ENCODE results near the gene CHIT1. TPM values are rescaled to one million over a fixed set of nuclear protein-coding genes. Genes with fewer than 3 reads are reported as not detected.
"Not testable (repeated sequence)": the region's sequence is repeated elsewhere in the genome, so short reads cannot be mapped to it uniquely, and the experiment has no call there.

CHIT1 gene
- total and polyA plus RNA-seq, 4 donors: 0.56 to 16.4 (median 1.7) TPM

- no peaks in the 10 kb centered on the region for H3K27me3 ChIP-seq (ENCODE audit: control insufficient read depth in 1 of 2, insufficient read depth in 2 of 2, low read length in 1 of 2)
- H3K36me3 ChIP-seq (ENCODE audit: control insufficient read depth in 1 of 2, insufficient read depth in 2 of 2, low read length in 1 of 2): no peaks in the 10 kb centered on the region
- intact Hi-C loops (cut with DNase I): no loop called here
- peak overlapping the region in 1 of 2 donors; percentile 38 for H3K27ac ChIP-seq (ENCODE audit: low read depth in 1 of 2, low read length in 2 of 2)
- H3K4me1 ChIP-seq (ENCODE audit: control insufficient read depth in 1 of 2, insufficient read depth in 2 of 2, low read length in 2 of 2): peaks cover 0 to 4% of the 10 kb centered on the region in 2 donors
- 42 to 44% methylated on average over 5 of the region's 5 CpGs for WGBS, 2 donors
- no peak for ATAC-seq (ENCODE audit: low FRiP score)
- DNase-seq: no peak
- no peak overlapping the region for H3K4me3 ChIP-seq (ENCODE audit: low read length in 2 of 2)
- no peaks in the 10 kb centered on the region for H3K9me3 ChIP-seq (ENCODE audit: control insufficient read depth, low read length)
Observed at GRCh38 chr1:203268901-203269653, 39.6 kb upstream of the CHIT1 start.

DNA sequence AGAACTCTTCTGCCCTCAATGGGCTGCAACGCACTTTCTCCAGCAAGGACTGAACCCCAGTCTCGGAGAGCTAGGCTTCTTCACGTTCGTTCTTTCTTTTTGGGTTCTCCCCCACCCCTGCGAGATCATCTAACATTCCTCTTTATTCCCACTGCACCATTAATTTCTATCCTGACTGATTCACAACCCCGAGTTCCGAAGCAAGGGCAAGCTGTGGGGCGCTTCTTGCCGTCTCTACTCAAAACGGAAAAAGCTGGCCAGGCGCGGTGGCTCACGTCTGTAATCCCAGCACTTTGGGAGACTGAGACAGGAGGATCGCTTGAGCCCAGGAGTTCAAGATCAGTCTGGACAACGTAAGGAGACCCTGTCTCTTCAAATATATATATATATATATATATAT, 38.4 kb upstream of the CHIT1 start:
- ATAC-seq (ENCODE audit: low FRiP score): no peak
- H3K27ac ChIP-seq (ENCODE audit: low read depth in 1 of 2, low read length in 2 of 2): no peak overlapping the region
- 26 to 32% methylated on average over 15 of the region's 15 CpGs for WGBS, 2 donors
- no peaks in the 10 kb centered on the region for H3K36me3 ChIP-seq (ENCODE audit: control insufficient read depth in 1 of 2, insufficient read depth in 2 of 2, low read length in 1 of 2)
- intact Hi-C loops (cut with DNase I): loop anchor here in 1 of 2 donors (2.0 kb wide), 1 partner anchor 173 kb away; no protein-coding TSS in a partner anchor
- no peaks in the 10 kb centered on the region for H3K27me3 ChIP-seq (ENCODE audit: control insufficient read depth in 1 of 2, insufficient read depth in 2 of 2, low read length in 1 of 2)
- no peaks in the 10 kb centered on the region for H3K9me3 ChIP-seq (ENCODE audit: control insufficient read depth, low read length)
- no peaks in the 10 kb centered on the region for H3K4me1 ChIP-seq (ENCODE audit: control insufficient read depth in 1 of 2, insufficient read depth in 2 of 2, low read length in 2 of 2)
- DNase-seq: no peak
- H3K4me3 ChIP-seq (ENCODE audit: low read length in 2 of 2): peak overlapping the region in 1 of 2 donors; percentile 18

- H3K9me3 ChIP-seq (ENCODE audit: control insufficient read depth, low read length): no peaks in the 10 kb centered on the region
- H3K27me3 ChIP-seq (ENCODE audit: control insufficient read depth in 1 of 2, insufficient read depth in 2 of 2, low read length in 1 of 2): no peaks in the 10 kb centered on the region
- peak overlapping the region in 1 of 2 donors; percentile 81 for H3K27ac ChIP-seq (ENCODE audit: low read depth in 1 of 2, low read length in 2 of 2)
- no peaks in the 10 kb centered on the region for H3K36me3 ChIP-seq (ENCODE audit: control insufficient read depth in 1 of 2, insufficient read depth in 2 of 2, low read length in 1 of 2)
- DNase-seq (peak; percentile 88 to 94), ATAC-seq (ENCODE audit: low FRiP score) (peak; percentile 88)
- WGBS, 2 donors: 0% methylated on average over 20 of the region's 20 CpGs
- H3K4me3 ChIP-seq (ENCODE audit: low read length in 2 of 2): peak overlapping the region; percentile 18 to 90
- intact Hi-C loops (cut with DNase I): loop anchor here in 1 of 2 donors (2.0 kb wide), 1 partner anchor 173 kb away; no protein-coding TSS in a partner anchor
- H3K4me1 ChIP-seq (ENCODE audit: control insufficient read depth in 1 of 2, insufficient read depth in 2 of 2, low read length in 2 of 2): no peaks in the 10 kb centered on the region
Observed at GRCh38 chr1:203267347-203267846, 37.9 kb upstream of the CHIT1 start.

GRCh38 chr1:203266140-203266539, 36.7 kb upstream of the CHIT1 start:
- WGBS, 2 donors: 57 to 64% methylated on average over 5 of the region's 5 CpGs
- not testable (repeated sequence) for DNase-seq

GRCh38 chr1:203265541-203265940, 36.1 kb upstream of the CHIT1 start:
- no peak overlapping the region for H3K27ac ChIP-seq (ENCODE audit: low read depth in 1 of 2, low read length in 2 of 2)
- ATAC-seq (ENCODE audit: low FRiP score) (no peak), DNase-seq (no peak)
- no peak overlapping the region for H3K4me3 ChIP-seq (ENCODE audit: low read length in 2 of 2)
- no peaks in the 10 kb centered on the region for H3K4me1 ChIP-seq (ENCODE audit: control insufficient read depth in 1 of 2, insufficient read depth in 2 of 2, low read length in 2 of 2)
- 28 to 35% methylated on average over 4 of the region's 4 CpGs for WGBS, 2 donors
- H3K9me3 ChIP-seq (ENCODE audit: control insufficient read depth, low read length): no peaks in the 10 kb centered on the region
- no peaks in the 10 kb centered on the region for H3K36me3 ChIP-seq (ENCODE audit: control insufficient read depth in 1 of 2, insufficient read depth in 2 of 2, low read length in 1 of 2)
- intact Hi-C loops (cut with DNase I): no loop called here
- no peaks in the 10 kb centered on the region for H3K27me3 ChIP-seq (ENCODE audit: control insufficient read depth in 1 of 2, insufficient read depth in 2 of 2, low read length in 1 of 2)

More at GRCh38 chr1:203266140-203266539, 36.7 kb upstream of the CHIT1 start:
- not testable (repeated sequence) for H3K27ac ChIP-seq (ENCODE audit: low read depth in 1 of 2, low read length in 2 of 2); H3K27me3 ChIP-seq (ENCODE audit: control insufficient read depth in 1 of 2, insufficient read depth in 2 of 2, low read length in 1 of 2); H3K4me1 ChIP-seq (ENCODE audit: control insufficient read depth in 1 of 2, insufficient read depth in 2 of 2, low read length in 2 of 2); H3K9me3 ChIP-seq (ENCODE audit: control insufficient read depth, low read length); ATAC-seq (ENCODE audit: low FRiP score); H3K4me3 ChIP-seq (ENCODE audit: low read length in 2 of 2); H3K36me3 ChIP-seq (ENCODE audit: control insufficient read depth in 1 of 2, insufficient read depth in 2 of 2, low read length in 1 of 2)
- intact Hi-C loops (cut with DNase I): loop anchor here in 1 of 2 donors (2.0 kb wide), 1 partner anchor 175 kb away; no protein-coding TSS in a partner anchor

- Histone ChIP-seq H3K9me3 (ENCODE audit: control insufficient read depth, low read length) (no peaks in the 10 kb centered on the region), H3K4me1 (ENCODE audit: control insufficient read depth in 1 of 2, insufficient read depth in 2 of 2, low read length in 2 of 2) (no peaks in the 10 kb centered on the region), H3K4me3 (ENCODE audit: low read length in 2 of 2) (no peak overlapping the region), H3K36me3 (ENCODE audit: control insufficient read depth in 1 of 2, insufficient read depth in 2 of 2, low read length in 1 of 2) (no peaks in the 10 kb centered on the region), H3K27me3 (ENCODE audit: control insufficient read depth in 1 of 2, insufficient read depth in 2 of 2, low read length in 1 of 2) (no peaks in the 10 kb centered on the region), H3K27ac (ENCODE audit: low read depth in 1 of 2, low read length in 2 of 2) (no peak overlapping the region)
- intact Hi-C loops (cut with DNase I): no loop called here
- peak; percentile 46 for ATAC-seq (ENCODE audit: low FRiP score)
- DNase-seq: no peak
- 29 to 32% methylated on average over 6 of the region's 6 CpGs for WGBS, 2 donors
Observed at GRCh38 chr1:203264052-203264501, 34.6 kb upstream of the CHIT1 start.

GRCh38 chr1:203263496-203263895, 34.0 kb upstream of the CHIT1 start:
- Histone ChIP-seq H3K27ac (ENCODE audit: low read depth in 1 of 2, low read length in 2 of 2) (no peak overlapping the region), H3K27me3 (ENCODE audit: control insufficient read depth in 1 of 2, insufficient read depth in 2 of 2, low read length in 1 of 2) (no peaks in the 10 kb centered on the region), H3K36me3 (ENCODE audit: control insufficient read depth in 1 of 2, insufficient read depth in 2 of 2, low read length in 1 of 2) (no peaks in the 10 kb centered on the region), H3K4me1 (ENCODE audit: control insufficient read depth in 1 of 2, insufficient read depth in 2 of 2, low read length in 2 of 2) (no peaks in the 10 kb centered on the region), H3K9me3 (ENCODE audit: control insufficient read depth, low read length) (no peaks in the 10 kb centered on the region), H3K4me3 (ENCODE audit: low read length in 2 of 2) (no peak overlapping the region)
- DNase-seq (no peak), ATAC-seq (ENCODE audit: low FRiP score) (peak; percentile 54)
- intact Hi-C loops (cut with DNase I): no loop called here
- 82 to 85% methylated on average over 10 of the region's 10 CpGs for WGBS, 2 donors

DNA sequence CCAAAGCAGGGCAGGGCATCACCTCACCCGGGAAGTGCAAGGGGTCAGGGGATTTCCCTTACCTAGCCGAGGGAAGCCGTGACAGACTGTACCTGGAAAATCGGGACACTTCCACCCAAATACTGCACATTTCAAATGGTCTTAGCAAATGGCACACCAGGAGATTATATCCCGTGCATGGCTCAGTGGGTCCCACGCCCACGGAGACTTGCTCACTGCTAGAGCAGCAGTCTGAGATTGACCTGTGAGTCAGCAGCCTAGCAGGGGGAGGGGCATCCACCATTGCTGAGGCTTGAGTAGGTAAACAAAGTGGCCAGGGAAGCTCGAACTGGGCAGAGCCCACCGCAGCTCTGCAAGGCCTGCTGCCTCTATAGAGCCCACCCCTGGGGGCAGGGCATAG, 27.2 kb upstream of the CHIT1 start:
- intact Hi-C loops (cut with DNase I); H3K27me3 ChIP-seq (ENCODE audit: control insufficient read depth in 1 of 2, insufficient read depth in 2 of 2, low read length in 1 of 2); H3K27ac ChIP-seq (ENCODE audit: low read depth in 1 of 2, low read length in 2 of 2); H3K9me3 ChIP-seq (ENCODE audit: control insufficient read depth, low read length); H3K4me3 ChIP-seq (ENCODE audit: low read length in 2 of 2); H3K4me1 ChIP-seq (ENCODE audit: control insufficient read depth in 1 of 2, insufficient read depth in 2 of 2, low read length in 2 of 2); H3K36me3 ChIP-seq (ENCODE audit: control insufficient read depth in 1 of 2, insufficient read depth in 2 of 2, low read length in 1 of 2); DNase-seq; ATAC-seq (ENCODE audit: low FRiP score): not testable (repeated sequence)
- 88 to 89% methylated on average over 9 of the region's 9 CpGs for WGBS, 2 donors

DNA sequence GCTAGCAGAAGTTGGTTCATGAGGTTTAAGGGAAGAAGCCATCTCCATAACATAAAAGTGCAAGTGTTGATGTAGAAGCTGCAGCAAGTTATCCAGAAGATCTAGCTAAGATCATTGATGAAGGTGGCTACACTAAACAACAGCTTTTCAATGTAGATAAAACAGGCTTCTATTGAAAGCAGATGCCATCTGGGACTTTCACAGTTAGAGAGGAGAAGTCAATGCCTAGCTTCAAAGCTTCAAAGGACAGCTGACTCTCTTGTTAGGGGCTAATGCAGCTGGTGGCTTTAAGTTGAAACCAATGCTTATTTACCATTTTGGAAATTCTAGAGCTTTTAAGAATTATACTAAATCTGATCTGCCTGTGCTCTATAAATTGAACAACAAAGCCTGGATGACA, 25.3 kb upstream of the CHIT1 start:
- H3K4me3 ChIP-seq (ENCODE audit: low read length in 2 of 2); H3K27me3 ChIP-seq (ENCODE audit: control insufficient read depth in 1 of 2, insufficient read depth in 2 of 2, low read length in 1 of 2); H3K27ac ChIP-seq (ENCODE audit: low read depth in 1 of 2, low read length in 2 of 2); DNase-seq; H3K9me3 ChIP-seq (ENCODE audit: control insufficient read depth, low read length); H3K36me3 ChIP-seq (ENCODE audit: control insufficient read depth in 1 of 2, insufficient read depth in 2 of 2, low read length in 1 of 2); ATAC-seq (ENCODE audit: low FRiP score); H3K4me1 ChIP-seq (ENCODE audit: control insufficient read depth in 1 of 2, insufficient read depth in 2 of 2, low read length in 2 of 2); intact Hi-C loops (cut with DNase I): not testable (repeated sequence)

Data from aorta (tissue), 5 donors.